ENCODE data around the gene ACAD9. TPM values are rescaled to one million over a fixed set of nuclear protein-coding genes. Genes with fewer than 3 reads are reported as not detected.

Gene ACAD9
- total and polyA plus RNA-seq, 9 of the 15 experiments (the other 6 are each of a cell fraction or from before 2014, with no cell fraction given), result 10.2 to 32.6 (median 22.8) TPM

DNA sequence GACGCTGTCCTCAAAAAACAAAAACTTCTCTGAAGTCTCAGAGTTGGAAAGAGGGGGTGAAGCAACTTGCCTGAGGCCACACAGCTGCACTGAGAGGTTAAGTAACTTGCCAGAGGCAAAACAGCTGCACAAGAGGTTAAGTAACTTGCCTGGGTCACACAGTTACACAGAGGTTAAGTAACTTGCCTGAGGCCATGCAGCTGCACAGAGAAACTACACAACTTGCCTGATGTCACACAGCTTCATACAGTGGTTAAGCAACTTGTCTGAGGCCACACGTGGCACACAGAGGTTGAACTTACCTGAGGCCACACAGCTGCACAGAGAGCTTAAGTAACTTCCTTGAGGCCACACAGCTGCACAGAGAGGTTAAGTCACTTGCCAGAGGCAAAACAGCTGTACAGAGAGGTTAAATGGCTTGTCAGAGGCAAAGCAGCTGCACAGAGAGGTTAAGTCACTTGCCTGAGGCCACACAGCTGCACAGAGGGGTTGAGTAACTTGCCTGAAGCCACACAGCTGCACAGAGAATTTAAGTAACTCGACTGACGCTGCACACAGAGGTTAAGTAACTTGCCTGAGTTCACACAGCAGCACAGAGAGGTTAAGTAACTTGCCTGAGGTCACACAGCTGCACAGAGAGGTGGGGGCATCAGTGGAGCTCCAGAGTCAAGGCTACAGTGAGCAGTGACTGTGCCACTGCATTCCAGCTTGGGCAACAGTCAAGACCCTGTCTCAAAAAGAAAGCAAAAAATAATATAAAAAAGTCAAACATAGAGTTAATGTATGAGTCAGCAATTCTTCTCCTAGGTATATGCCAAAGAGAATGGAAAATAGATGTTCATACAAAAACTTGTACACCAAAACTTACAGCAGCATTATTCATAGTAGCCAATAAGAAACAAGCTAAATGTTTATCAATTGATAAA is 12.0 kb upstream of the ACAD9 start (continued):
- TF ChIP-seq, protein P1, sequence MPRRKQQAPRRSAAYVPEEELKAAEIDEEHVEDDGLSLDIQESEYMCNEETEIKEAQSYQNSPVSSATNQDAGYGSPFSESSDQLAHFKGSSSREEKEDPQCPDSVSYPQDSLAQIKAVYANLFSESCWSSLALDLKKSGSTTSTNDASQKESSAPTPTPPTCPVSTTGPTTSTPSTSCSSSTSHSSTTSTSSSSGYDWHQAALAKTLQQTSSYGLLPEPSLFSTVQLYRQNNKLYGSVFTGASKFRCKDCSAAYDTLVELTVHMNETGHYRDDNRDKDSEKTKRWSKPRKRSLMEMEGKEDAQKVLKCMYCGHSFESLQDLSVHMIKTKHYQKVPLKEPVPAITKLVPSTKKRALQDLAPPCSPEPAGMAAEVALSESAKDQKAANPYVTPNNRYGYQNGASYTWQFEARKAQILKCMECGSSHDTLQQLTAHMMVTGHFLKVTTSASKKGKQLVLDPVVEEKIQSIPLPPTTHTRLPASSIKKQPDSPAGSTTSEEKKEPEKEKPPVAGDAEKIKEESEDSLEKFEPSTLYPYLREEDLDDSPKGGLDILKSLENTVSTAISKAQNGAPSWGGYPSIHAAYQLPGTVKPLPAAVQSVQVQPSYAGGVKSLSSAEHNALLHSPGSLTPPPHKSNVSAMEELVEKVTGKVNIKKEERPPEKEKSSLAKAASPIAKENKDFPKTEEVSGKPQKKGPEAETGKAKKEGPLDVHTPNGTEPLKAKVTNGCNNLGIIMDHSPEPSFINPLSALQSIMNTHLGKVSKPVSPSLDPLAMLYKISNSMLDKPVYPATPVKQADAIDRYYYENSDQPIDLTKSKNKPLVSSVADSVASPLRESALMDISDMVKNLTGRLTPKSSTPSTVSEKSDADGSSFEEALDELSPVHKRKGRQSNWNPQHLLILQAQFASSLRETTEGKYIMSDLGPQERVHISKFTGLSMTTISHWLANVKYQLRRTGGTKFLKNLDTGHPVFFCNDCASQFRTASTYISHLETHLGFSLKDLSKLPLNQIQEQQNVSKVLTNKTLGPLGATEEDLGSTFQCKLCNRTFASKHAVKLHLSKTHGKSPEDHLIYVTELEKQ (CRISPR knock-in tag; IDR thresholded peaks at IDR 0.05), result no peak
- TF ChIP-seq HDAC2 (IDR thresholded peaks at IDR 0.05) (peak; percentile 89), ZNF79 (CRISPR knock-in tag; IDR thresholded peaks at IDR 0.05; ENCODE audit: low read depth) (no peak), CC2D1A (IDR thresholded peaks at IDR 0.05) (0 out of 2 replicates have a peak, but pooled peaks have one; percentile 49), PHF20 (IDR thresholded peaks at IDR 0.05; ENCODE audit: partially characterized antibody) (peak; percentile 59), SNRNP70 (optimal IDR thresholded peaks at IDR 0.05; ENCODE audit: low read depth, low read length) (no peak), HMG20A (CRISPR knock-in tag; conservative IDR thresholded peaks at IDR 0.05) (no peak), MEF2D (tag; conservative IDR thresholded peaks at IDR 0.05; ENCODE audit: low read depth) (no peak), TFAM (CRISPR knock-in tag; conservative IDR thresholded peaks at IDR 0.05) (no peak)
- TF ChIP-seq, protein P2, sequence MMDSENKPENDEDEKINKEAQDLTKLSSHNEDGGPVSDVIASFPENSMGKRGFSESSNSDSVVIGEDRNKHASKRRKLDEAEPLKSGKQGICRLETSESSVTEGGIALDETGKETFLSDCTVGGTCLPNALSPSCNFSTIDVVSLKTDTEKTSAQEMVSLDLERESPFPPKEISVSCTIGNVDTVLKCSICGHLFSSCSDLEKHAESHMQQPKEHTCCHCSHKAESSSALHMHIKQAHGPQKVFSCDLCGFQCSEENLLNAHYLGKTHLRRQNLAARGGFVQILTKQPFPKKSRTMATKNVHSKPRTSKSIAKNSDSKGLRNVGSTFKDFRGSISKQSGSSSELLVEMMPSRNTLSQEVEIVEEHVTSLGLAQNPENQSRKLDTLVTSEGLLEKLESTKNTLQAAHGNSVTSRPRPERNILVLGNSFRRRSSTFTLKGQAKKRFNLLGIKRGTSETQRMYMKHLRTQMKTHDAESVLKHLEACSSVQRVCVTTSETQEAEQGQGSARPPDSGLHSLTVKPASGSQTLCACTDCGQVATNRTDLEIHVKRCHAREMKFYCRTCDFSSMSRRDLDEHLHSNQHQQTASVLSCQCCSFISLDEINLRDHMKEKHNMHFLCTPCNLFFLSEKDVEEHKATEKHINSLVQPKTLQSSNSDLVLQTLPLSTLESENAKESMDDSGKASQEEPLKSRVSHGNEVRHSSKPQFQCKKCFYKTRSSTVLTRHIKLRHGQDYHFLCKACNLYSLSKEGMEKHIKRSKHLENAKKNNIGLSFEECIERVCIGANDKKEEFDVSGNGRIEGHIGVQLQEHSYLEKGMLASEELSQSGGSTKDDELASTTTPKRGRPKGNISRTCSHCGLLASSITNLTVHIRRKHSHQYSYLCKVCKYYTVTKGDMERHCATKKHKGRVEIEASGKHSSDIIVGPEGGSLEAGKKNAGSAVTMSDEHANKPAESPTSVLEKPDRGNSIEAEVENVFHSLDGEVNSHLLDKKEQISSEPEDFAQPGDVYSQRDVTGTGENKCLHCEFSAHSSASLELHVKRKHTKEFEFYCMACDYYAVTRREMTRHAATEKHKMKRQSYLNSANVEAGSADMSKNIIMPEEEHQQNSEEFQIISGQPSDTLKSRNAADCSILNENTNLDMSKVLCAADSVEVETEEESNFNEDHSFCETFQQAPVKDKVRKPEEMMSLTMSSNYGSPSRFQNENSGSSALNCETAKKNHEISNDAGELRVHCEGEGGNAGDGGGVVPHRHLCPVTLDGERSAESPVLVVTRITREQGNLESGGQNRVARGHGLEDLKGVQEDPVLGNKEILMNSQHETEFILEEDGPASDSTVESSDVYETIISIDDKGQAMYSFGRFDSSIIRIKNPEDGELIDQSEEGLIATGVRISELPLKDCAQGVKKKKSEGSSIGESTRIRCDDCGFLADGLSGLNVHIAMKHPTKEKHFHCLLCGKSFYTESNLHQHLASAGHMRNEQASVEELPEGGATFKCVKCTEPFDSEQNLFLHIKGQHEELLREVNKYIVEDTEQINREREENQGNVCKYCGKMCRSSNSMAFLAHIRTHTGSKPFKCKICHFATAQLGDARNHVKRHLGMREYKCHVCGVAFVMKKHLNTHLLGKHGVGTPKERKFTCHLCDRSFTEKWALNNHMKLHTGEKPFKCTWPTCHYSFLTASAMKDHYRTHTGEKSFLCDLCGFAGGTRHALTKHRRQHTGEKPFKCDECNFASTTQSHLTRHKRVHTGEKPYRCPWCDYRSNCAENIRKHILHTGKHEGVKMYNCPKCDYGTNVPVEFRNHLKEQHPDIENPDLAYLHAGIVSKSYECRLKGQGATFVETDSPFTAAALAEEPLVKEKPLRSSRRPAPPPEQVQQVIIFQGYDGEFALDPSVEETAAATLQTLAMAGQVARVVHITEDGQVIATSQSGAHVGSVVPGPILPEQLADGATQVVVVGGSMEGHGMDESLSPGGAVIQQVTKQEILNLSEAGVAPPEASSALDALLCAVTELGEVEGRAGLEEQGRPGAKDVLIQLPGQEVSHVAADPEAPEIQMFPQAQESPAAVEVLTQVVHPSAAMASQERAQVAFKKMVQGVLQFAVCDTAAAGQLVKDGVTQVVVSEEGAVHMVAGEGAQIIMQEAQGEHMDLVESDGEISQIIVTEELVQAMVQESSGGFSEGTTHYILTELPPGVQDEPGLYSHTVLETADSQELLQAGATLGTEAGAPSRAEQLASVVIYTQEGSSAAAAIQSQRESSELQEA (IDR thresholded peaks at IDR 0.05; ENCODE audit: low read depth), result no peak
- TF ChIP-seq, protein P3, sequence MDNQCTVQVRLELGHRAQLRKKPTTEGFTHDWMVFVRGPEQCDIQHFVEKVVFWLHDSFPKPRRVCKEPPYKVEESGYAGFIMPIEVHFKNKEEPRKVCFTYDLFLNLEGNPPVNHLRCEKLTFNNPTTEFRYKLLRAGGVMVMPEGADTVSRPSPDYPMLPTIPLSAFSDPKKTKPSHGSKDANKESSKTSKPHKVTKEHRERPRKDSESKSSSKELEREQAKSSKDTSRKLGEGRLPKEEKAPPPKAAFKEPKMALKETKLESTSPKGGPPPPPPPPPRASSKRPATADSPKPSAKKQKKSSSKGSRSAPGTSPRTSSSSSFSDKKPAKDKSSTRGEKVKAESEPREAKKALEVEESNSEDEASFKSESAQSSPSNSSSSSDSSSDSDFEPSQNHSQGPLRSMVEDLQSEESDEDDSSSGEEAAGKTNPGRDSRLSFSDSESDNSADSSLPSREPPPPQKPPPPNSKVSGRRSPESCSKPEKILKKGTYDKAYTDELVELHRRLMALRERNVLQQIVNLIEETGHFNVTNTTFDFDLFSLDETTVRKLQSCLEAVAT (IDR thresholded peaks at IDR 0.05), result no peak
